Measurements from ENCODE around the gene PGAM5. TPM values are rescaled to one million over a fixed set of nuclear protein-coding genes. Genes with fewer than 3 reads are reported as not detected.
A peak's percentile ranks its signal among the peaks of the same experiment; 100 is the strongest.

PGAM5 gene
- total RNA-seq, 1 experiment from 2014 or later = 121 TPM

DNA sequence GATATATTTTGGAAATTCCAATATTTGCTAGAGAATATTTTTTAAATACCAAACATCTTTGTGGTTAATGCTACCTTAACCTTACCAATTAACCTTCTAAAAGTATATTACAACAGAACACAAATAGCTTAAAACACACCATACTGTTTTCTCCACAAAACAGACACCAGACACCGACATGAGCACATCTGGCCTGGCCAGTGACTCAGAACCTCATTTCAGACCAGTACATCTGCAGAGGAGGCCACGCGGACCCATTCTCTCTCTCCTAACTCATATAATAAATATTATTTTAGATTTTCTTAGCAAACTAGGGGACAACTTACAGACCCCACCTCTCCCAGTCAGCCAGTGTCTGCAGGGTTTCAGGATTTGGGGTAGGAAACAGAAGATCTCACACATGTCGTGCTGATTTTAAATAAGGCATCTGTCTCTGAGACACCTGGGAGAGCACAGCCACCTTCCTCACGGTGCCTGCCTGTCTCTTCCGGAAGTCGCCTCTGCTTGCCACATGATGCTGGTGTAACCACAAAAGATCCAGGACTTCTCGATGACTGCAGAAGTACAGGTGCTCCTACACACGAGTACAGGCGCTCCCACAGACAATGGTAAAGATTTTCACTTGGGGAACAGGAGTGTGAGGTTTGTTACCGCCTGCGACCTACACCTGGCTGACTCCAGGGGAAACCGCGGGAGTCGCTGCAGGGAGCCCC is 60.6 kb downstream of the PGAM5 start:
- Histone ChIP-seq H3K4me1 (ENCODE audit: insufficient read depth, low read length, poor library complexity, severe bottlenecking) (peaks cover 7% of the 10 kb centered on the region), H3K27me3 (replicated peaks; ENCODE audit: insufficient read depth, low read depth, low read length, poor library complexity) (no peaks in the 10 kb centered on the region), H3K27ac (ENCODE audit: low read depth, low read length, poor library complexity, severe bottlenecking) (no peak overlapping the region), H3K36me3 (ENCODE audit: insufficient read depth, low read length, poor library complexity, severe bottlenecking) (peaks cover 25% of the 10 kb centered on the region), H3K4me3 (ENCODE audit: low read depth, low read length, poor library complexity, severe bottlenecking) (no peak overlapping the region), H3K9me3 (ENCODE audit: low read depth, low read length, poor library complexity, severe bottlenecking) (no peaks in the 10 kb centered on the region)
- intact Hi-C loops (cut with micrococcal nuclease; ENCODE audit: unreplicated experiment) = no loop called here
- TF ChIP-seq EZH2 (IDR thresholded peaks at IDR 0.05; ENCODE audit: borderline replicate concordance, low read depth, low read length, poor library complexity, severe bottlenecking) = no peak
- TF ChIP-seq, protein P1, sequence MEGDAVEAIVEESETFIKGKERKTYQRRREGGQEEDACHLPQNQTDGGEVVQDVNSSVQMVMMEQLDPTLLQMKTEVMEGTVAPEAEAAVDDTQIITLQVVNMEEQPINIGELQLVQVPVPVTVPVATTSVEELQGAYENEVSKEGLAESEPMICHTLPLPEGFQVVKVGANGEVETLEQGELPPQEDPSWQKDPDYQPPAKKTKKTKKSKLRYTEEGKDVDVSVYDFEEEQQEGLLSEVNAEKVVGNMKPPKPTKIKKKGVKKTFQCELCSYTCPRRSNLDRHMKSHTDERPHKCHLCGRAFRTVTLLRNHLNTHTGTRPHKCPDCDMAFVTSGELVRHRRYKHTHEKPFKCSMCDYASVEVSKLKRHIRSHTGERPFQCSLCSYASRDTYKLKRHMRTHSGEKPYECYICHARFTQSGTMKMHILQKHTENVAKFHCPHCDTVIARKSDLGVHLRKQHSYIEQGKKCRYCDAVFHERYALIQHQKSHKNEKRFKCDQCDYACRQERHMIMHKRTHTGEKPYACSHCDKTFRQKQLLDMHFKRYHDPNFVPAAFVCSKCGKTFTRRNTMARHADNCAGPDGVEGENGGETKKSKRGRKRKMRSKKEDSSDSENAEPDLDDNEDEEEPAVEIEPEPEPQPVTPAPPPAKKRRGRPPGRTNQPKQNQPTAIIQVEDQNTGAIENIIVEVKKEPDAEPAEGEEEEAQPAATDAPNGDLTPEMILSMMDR (conservative IDR thresholded peaks at IDR 0.05; ENCODE audit: low read depth, low read length) = no peak
- CTCF ChIA-PET = no interaction called here
- POLR2A ChIA-PET (ENCODE audit: low non-redundant PET) = no interaction called here
- no peak for DNase-seq (ENCODE audit: low spot score)
- BruUV-seq (replicated peaks) = TSS peak; percentile 41

Other genes starting within 250 kb of the PGAM5 start
- 111 and 130 TPM in 2 replicates for gene FBRSL1, start 220.7 kb upstream of the PGAM5 start, total RNA-seq (2021)
- gene LRCOL1, start 100.3 kb upstream of the PGAM5 start, total RNA-seq (2021) = not detected in 2 replicates
- 0.17 TPM in 1 of 2 replicates, not detected in the other for gene P2RX2, start 92.1 kb upstream of the PGAM5 start, total RNA-seq (2021)
- 229 and 239 TPM in 2 replicates for gene POLE, start 23.5 kb upstream of the PGAM5 start, total RNA-seq (2021)
- 52.2 and 52.6 TPM in 2 replicates for gene PXMP2, start 23.3 kb upstream of the PGAM5 start, total RNA-seq (2021)
- gene ANKLE2, start 51.0 kb downstream of the PGAM5 start, total RNA-seq (2021) = 103 and 107 TPM in 2 replicates
- gene GOLGA3, start 118.0 kb downstream of the PGAM5 start, total RNA-seq (2021) = 54.5 and 58.4 TPM in 2 replicates
- 39.2 and 44.9 TPM in 2 replicates for gene CHFR, start 176.8 kb downstream of the PGAM5 start, total RNA-seq (2021)
- 12.9 and 13.0 TPM in 2 replicates for gene ZNF605, start 245.5 kb downstream of the PGAM5 start, total RNA-seq (2021)

All from A673 (cell line).